Endothelial cell of umbilical vein (primary cell): Measurements from ENCODE around the gene ZNF396. TPM values are rescaled to one million over a fixed set of nuclear protein-coding genes. Genes with fewer than 3 reads are reported as not detected.

Experiments
- BruUV-seq: library from RNA; stranded (reverse); fragments of 400-500 nt; replicated peaks from 2 replicates; lab custom pipeline; 2021; lab: Mats Ljungman, UMichigan
- CTCF ChIA-PET: fragments of 300-600, 350-600 bp; sonication (Branson Sonifier 250); formaldehyde crosslinking; loops from one replicate; lab custom pipeline; 2021; ENCODE audit warnings: antibody characterized with exemption, inconsistent platforms; lab: Charles Lee
- POLR2A ChIA-PET: fragments of 300-600, 350-600 bp; sonication (Branson Sonifier 250); formaldehyde crosslinking; loops from one replicate; lab custom pipeline; 2021; ENCODE audit warnings: antibody characterized with exemption, inconsistent platforms; lab: Charles Lee
- DNase-seq: peaks from one replicate; pipeline ENCODE4 v3.0.0-alpha.2; 2011; ENCODE audit warnings: low read depth, low spot score
- FAIRE-seq: peaks from 2 replicates; lab custom pipeline; 2011; peaks lifted over from hg19 to GRCh38; lab: Jason Lieb, UNC
- H2AFZ ChIP-seq: 2 replicates; pipeline ENCODE4 v1.6.0; 2012; ENCODE audit warnings: low read depth, low read length, control low read depth, inconsistent platforms
- H3K27ac ChIP-seq: 2 replicates; pipeline ENCODE4 v1.5.1; 2011; ENCODE audit warnings: low read depth, mild to moderate bottlenecking, control low read depth, low read length, moderate library complexity; ENCODE audit not compliant: insufficient read depth
- H3K27me3 ChIP-seq, 2 experiments: 2 replicates each; pipeline versions ENCODE4 v1.6.0 to v1.6.1; 2011; ENCODE audit warnings: low read length in 2 of 2, mixed read lengths in 1 of 2; ENCODE audit not compliant: control insufficient read depth in 2 of 2, insufficient read depth in 2 of 2
- H3K36me3 ChIP-seq, 2 experiments: 2 replicates in 1 of 2; 3 replicates in 1 of 2; pipeline ENCODE4 v1.5.1; 2011; ENCODE audit warnings: low read length in 2 of 2, mild to moderate bottlenecking in 1 of 2, moderate library complexity in 1 of 2; ENCODE audit not compliant: control insufficient read depth in 2 of 2, insufficient read depth in 2 of 2; ENCODE audit errors: extremely low read depth in 1 of 2
- H3K4me1 ChIP-seq: 3 replicates; pipeline ENCODE4 v1.5.1; 2011; ENCODE audit warnings: mild to moderate bottlenecking, low read length; ENCODE audit not compliant: control insufficient read depth, insufficient read depth; ENCODE audit errors: extremely low read depth
- H3K4me2 ChIP-seq: 2 replicates; pipeline ENCODE4 v1.6.1; 2011; ENCODE audit warnings: low read length, control low read depth, mixed read lengths; ENCODE audit not compliant: insufficient read depth
- H3K4me3 ChIP-seq, 3 experiments: fragments of 200-600 bp in 1 of 3; sonication (generic), shearing (Covaris generic) in 1 of 3; replicated peaks in 1 of 3; 2 replicates each; pipeline ENCODE4 v1.5.1; 2011 to 2016; ENCODE audit warnings: control low read depth in 3 of 3, low read length in 3 of 3, mild to moderate bottlenecking in 2 of 3, inconsistent platforms in 1 of 3, low read depth in 1 of 3, moderate library complexity in 1 of 3; ENCODE audit not compliant: insufficient read depth in 1 of 3
- H3K79me2 ChIP-seq: 2 replicates; pipeline ENCODE4 v1.6.0; 2012; ENCODE audit warnings: low read length, inconsistent platforms; ENCODE audit not compliant: control insufficient read depth, insufficient read depth
- H3K9ac ChIP-seq: replicated peaks from 2 replicates; pipeline ENCODE3; 2011; ENCODE audit warnings: low read length, control low read depth; ENCODE audit not compliant: insufficient read depth; ENCODE audit errors: extremely low read depth
- H3K9me1 ChIP-seq: replicated peaks from 3 replicates; pipeline ENCODE4 v1.6.0; 2011; ENCODE audit warnings: mild to moderate bottlenecking, low read length; ENCODE audit not compliant: control insufficient read depth, insufficient read depth; ENCODE audit errors: extremely low read depth
- H3K9me3 ChIP-seq: replicated peaks from 2 replicates; pipeline ENCODE4 v1.5.1; 2012; ENCODE audit warnings: low read length, inconsistent platforms; ENCODE audit not compliant: control insufficient read depth, insufficient read depth
- H4K20me1 ChIP-seq: replicated peaks from 2 replicates; pipeline ENCODE3; 2011; ENCODE audit warnings: mild to moderate bottlenecking, low read length; ENCODE audit not compliant: control insufficient read depth, insufficient read depth; ENCODE audit errors: extremely low read depth
- CTCF ChIP-seq, 2 donors: IDR thresholded peaks; 1 replicate in 1 of 2; 2 replicates in 1 of 2; pipeline ENCODE4 v1.5.1; 2011; ENCODE audit warnings: low read length in 2 of 2, mild to moderate bottlenecking in 2 of 2, moderate library complexity in 2 of 2, control low read depth in 1 of 2, inconsistent platforms in 1 of 2, low read depth in 1 of 2; ENCODE audit not compliant: insufficient read depth in 1 of 2; ENCODE audit errors: extremely low read depth in 1 of 2
- EZH2 ChIP-seq: IDR thresholded peaks from 2 replicates; pipeline ENCODE4 v1.6.1; 2012; ENCODE audit warnings: borderline replicate concordance, low read depth, mild to moderate bottlenecking, moderate library complexity, low read length, inconsistent platforms; ENCODE audit not compliant: severe bottlenecking
- FOS ChIP-seq: IDR thresholded peaks from 2 replicates; pipeline ENCODE4 v1.6.1; 2011; ENCODE audit warnings: mild to moderate bottlenecking, low read length, moderate library complexity, borderline replicate concordance; ENCODE audit not compliant: insufficient read depth
- GATA2 ChIP-seq: IDR thresholded peaks from 2 replicates; pipeline ENCODE4 v1.7.0; 2011; ENCODE audit warnings: low read depth, mild to moderate bottlenecking, moderate library complexity, mixed read lengths, low read length; ENCODE audit not compliant: insufficient read length, insufficient read depth
- JUN ChIP-seq: IDR thresholded peaks from 2 replicates; pipeline ENCODE4 v1.6.1; 2011; ENCODE audit warnings: borderline replicate concordance, low read depth; ENCODE audit not compliant: insufficient read length, insufficient read depth
- MYC ChIP-seq: IDR thresholded peaks from one replicate; pipeline ENCODE4 v1.6.1; 2011; ENCODE audit warnings: mild to moderate bottlenecking, low read depth, low read length
- POLR2A ChIP-seq: IDR thresholded peaks from 2 replicates; pipeline ENCODE4 v1.6.1; 2012; ENCODE audit warnings: low read depth, mild to moderate bottlenecking, control low read depth, low read length
- POLR2AphosphoS5 ChIP-seq: IDR thresholded peaks from 2 replicates; pipeline ENCODE4 v1.6.1; 2012; ENCODE audit warnings: low read depth, mild to moderate bottlenecking, control low read depth, low read length, moderate library complexity; ENCODE audit not compliant: insufficient read depth
- dilution Hi-C: fragments of 300-500 bp; cut with MboI; formaldehyde crosslinking; loops from one replicate; pipeline ENCODE4 v1.15.0; 2019; ENCODE audit warnings: low sequenced_read_pairs; ENCODE audit not compliant: extremely low pct_ligation_motif_present
- intact Hi-C: fragments of 100-400 bp; cut with micrococcal nuclease; formaldehyde crosslinking; loops from one replicate; pipeline ENCODE4 v1.10.0; 2022
- polyA plus RNA-seq, 4 experiments: library from polyadenylated mRNA; depleted of rRNA in 3 of 4; stranded (reverse) in 3 of 4; unstranded in 1 of 4; fragments of >200 nt; gene quantifications; 2 replicates each; pipeline versions ENCODE4 v1.2.1 to v1.2.3, GENCODE V29; 2011 to 2012; ENCODE audit warnings: missing spikeins in 1 of 4
- total RNA-seq: library from RNA; stranded (reverse); gene quantifications from 2 replicates; pipeline ENCODE4 v1.2.3, GENCODE V29; 2021
- TF ChIP-seq, protein P1 (sequence below): IDR thresholded peaks from 2 replicates; pipeline ENCODE4 v1.6.1; 2011; ENCODE audit not compliant: insufficient read depth, insufficient read length

The ZNF396 gene
- total and polyA plus RNA-seq, 2 donors (not counting 3 experiments of a cell fraction or from before 2014, with no cell fraction given) = 0.28 to 0.44 TPM

- H2AFZ ChIP-seq = no peak overlapping the region
- no peaks in the 10 kb centered on the region for H3K79me2 ChIP-seq
- no peaks in the 10 kb centered on the region for H3K27me3 ChIP-seq
- BruUV-seq = no TSS peak
- POLR2A ChIA-PET = no interaction called here
- CTCF ChIA-PET = no interaction called here
- no peak overlapping the region for H3K27ac ChIP-seq
- no peaks in the 10 kb centered on the region for H3K9me1 ChIP-seq
- no peak overlapping the region for H3K4me2 ChIP-seq
- intact Hi-C loops = no loop called here
- H3K9me3 ChIP-seq = no peaks in the 10 kb centered on the region
- FAIRE-seq (no peak), DNase-seq (no peak)
- H3K4me1 ChIP-seq = peaks cover 4% of the 10 kb centered on the region
- dilution Hi-C loops = no loop called here
- H4K20me1 ChIP-seq = no peaks in the 10 kb centered on the region
- TF ChIP-seq FOS (no peak), EZH2 (no peak), MYC (no peak), JUN (no peak), GATA2 (no peak)
- TF ChIP-seq, protein P1, sequence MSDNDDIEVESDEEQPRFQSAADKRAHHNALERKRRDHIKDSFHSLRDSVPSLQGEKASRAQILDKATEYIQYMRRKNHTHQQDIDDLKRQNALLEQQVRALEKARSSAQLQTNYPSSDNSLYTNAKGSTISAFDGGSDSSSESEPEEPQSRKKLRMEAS = no peak
- H3K4me3 ChIP-seq = no peak overlapping the region
- no peaks in the 10 kb centered on the region for H3K36me3 ChIP-seq
- no peak overlapping the region for H3K9ac ChIP-seq
These were observed 34.7 kb upstream of the ZNF396 start for GRCh38 chr18:35411625-35412351.

DNA sequence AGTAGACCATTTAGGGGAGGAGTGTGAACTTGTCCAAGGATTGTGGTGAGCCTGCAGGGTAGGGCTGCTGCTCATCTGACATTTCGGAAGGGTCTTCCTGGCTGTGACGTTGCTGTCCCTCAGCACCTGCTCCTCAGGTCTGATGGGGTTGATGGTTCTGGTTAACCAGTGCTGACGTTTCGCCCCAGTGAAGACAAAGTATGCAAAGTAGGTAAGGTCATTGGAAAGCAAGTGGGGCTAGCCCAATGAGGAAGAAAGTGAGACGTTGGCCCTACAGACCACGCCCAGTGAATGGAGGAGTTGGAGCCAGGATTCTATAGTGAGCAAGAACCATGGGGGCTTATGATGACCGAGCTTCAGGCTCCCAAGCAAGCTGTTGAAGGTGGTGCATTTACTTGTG lies 33.4 kb upstream of the ZNF396 start:
- CTCF ChIA-PET = no interaction called here
- TF ChIP-seq GATA2 = no peak
- no peak for TF ChIP-seq POLR2A
- TF ChIP-seq EZH2 = no peak
- TF ChIP-seq, protein P1 = no peak
- no peak for TF ChIP-seq POLR2AphosphoS5
- TF ChIP-seq CTCF (IDR thresholded peaks at IDR 0.05; ENCODE audit: extremely low read depth in 1 of 2, insufficient read depth in 1 of 2, low read depth in 1 of 2, low read length in 2 of 2) = no peak
- TF ChIP-seq MYC = no peak
- TF ChIP-seq JUN = no peak
- no peak for TF ChIP-seq FOS
- Histone ChIP-seq H3K27me3 (no peaks in the 10 kb centered on the region), H3K9ac (no peak overlapping the region), H3K4me2 (no peak overlapping the region), H3K9me1 (no peaks in the 10 kb centered on the region), H2AFZ (no peak overlapping the region), H3K4me1 (peaks cover 4% of the 10 kb centered on the region), H3K9me3 (no peaks in the 10 kb centered on the region), H4K20me1 (no peaks in the 10 kb centered on the region), H3K79me2 (no peaks in the 10 kb centered on the region), H3K4me3 (no peak overlapping the region), H3K27ac (no peak overlapping the region), H3K36me3 (no peaks in the 10 kb centered on the region)
- dilution Hi-C loops (no loop called here), intact Hi-C loops (no loop called here)
- POLR2A ChIA-PET = interaction anchor here (1.0 kb wide), 1 partner anchor 19 kb away, joined by 4 read pairs; no protein-coding TSS in a partner anchor
- DNase-seq = no peak
- no peak for FAIRE-seq
- BruUV-seq = no TSS peak
